GM23338 (cell line): ENCODE results near the gene GPR146. TPM values are rescaled to one million over a fixed set of nuclear protein-coding genes. Genes with fewer than 3 reads are reported as not detected.

Source experiments
- ATAC-seq: fragments of 200-7000 bp; cut with Tn5 transposase; 3 replicates; pipeline ENCODE4 v1.9.1; 2020
- DNase-seq: peaks from one replicate; pipeline ENCODE4 v3.0.0-alpha.2; 2015; ENCODE audit warnings: low spot score
- H2AFZ ChIP-seq: fragments of 200-600 bp; sonication (generic); 2 replicates; pipeline ENCODE4 v1.8.0; 2016; ENCODE audit warnings: antibody characterized with exemption, mild to moderate bottlenecking, moderate library complexity
- H3F3A ChIP-seq: fragments of 200-600 bp; sonication (generic); replicated peaks from 2 replicates; pipeline ENCODE4 v1.8.0; 2017; ENCODE audit warnings: antibody characterized with exemption, mixed run types, low read depth
- H3K27ac ChIP-seq: fragments of 200-600 bp; sonication (generic); 2 replicates; pipeline ENCODE4 v1.6.1; 2016; ENCODE audit warnings: low read depth
- H3K27me3 ChIP-seq: fragments of 200-600 bp; sonication (generic); 2 replicates; pipeline ENCODE4 v1.8.0; 2016; ENCODE audit warnings: mild to moderate bottlenecking, mixed run types, moderate library complexity; ENCODE audit not compliant: insufficient read depth
- H3K36me3 ChIP-seq: fragments of 200-600 bp; sonication (generic); 2 replicates; pipeline ENCODE4 v1.8.0; 2016; ENCODE audit warnings: mild to moderate bottlenecking; ENCODE audit not compliant: insufficient read depth
- H3K4me1 ChIP-seq: fragments of 200-600 bp; sonication (generic); 2 replicates; pipeline ENCODE4 v1.8.0; 2016; ENCODE audit warnings: mild to moderate bottlenecking, moderate library complexity; ENCODE audit not compliant: insufficient read depth
- H3K4me2 ChIP-seq: fragments of 200-600 bp; sonication (generic); 2 replicates; pipeline ENCODE4 v1.7.1; 2017; ENCODE audit warnings: mixed run types
- H3K4me3 ChIP-seq: fragments of 200-600 bp; sonication (generic); 2 replicates; pipeline ENCODE4 v1.6.1; 2016; ENCODE audit warnings: mixed run types
- H3K79me2 ChIP-seq: fragments of 200-600 bp; sonication (generic); replicated peaks from 2 replicates; pipeline ENCODE4 v1.8.0; 2017; ENCODE audit warnings: mild to moderate bottlenecking; ENCODE audit not compliant: insufficient read depth
- H3K9me2 ChIP-seq: fragments of 200-600 bp; sonication (generic); 2 replicates; pipeline ENCODE4 v1.8.0; 2017; ENCODE audit not compliant: insufficient read depth
- H4K20me1 ChIP-seq: fragments of 200-600 bp; sonication (generic); replicated peaks from 2 replicates; pipeline ENCODE4 v1.8.0; 2017; ENCODE audit warnings: mild to moderate bottlenecking; ENCODE audit not compliant: insufficient read depth
- H3K27ac Mint-ChIP-seq: 2 replicates; pipeline ENCODE4 v1.8.0; 2020; ENCODE audit warnings: inconsistent platforms, mild to moderate bottlenecking, moderate library complexity, mixed read lengths
- H3K27me3 Mint-ChIP-seq: 3 replicates; pipeline ENCODE4 v1.8.0; 2022; ENCODE audit warnings: low read depth, mild to moderate bottlenecking, moderate library complexity, mixed read lengths, inconsistent platforms; ENCODE audit not compliant: insufficient read depth, poor library complexity
- H3K36me3 Mint-ChIP-seq: 3 replicates; pipeline ENCODE4 v1.8.0; 2021; ENCODE audit warnings: low read depth, mild to moderate bottlenecking, inconsistent platforms, moderate library complexity, mixed read lengths
- H3K4me1 Mint-ChIP-seq: 3 replicates; pipeline ENCODE4 v1.8.0; 2020; ENCODE audit warnings: mild to moderate bottlenecking, inconsistent platforms, mixed read lengths
- H3K4me3 Mint-ChIP-seq: 3 replicates; pipeline ENCODE4 v1.8.0; 2021; ENCODE audit warnings: moderate library complexity, mild to moderate bottlenecking, inconsistent platforms, mixed read lengths
- H3K9me3 Mint-ChIP-seq: 3 replicates; pipeline ENCODE4 v1.8.0; 2020; ENCODE audit warnings: moderate library complexity, mild to moderate bottlenecking, inconsistent platforms, mixed read lengths
- CREB1 ChIP-seq: fragments of 250-450 bp; sonication (Bioruptor Pico); IDR thresholded peaks from 2 replicates; pipeline ENCODE4 v1.5.0; 2020; ENCODE audit warnings: low read depth, mild to moderate bottlenecking, moderate library complexity
- CTCF ChIP-seq, 2 experiments: fragments of 200-600 bp in 1 of 2; sonication (generic) in 1 of 2; conservative IDR thresholded peaks; 2 replicates each; pipeline versions ENCODE4 v1.5.1 to v1.6.1; 2016 to 2017; ENCODE audit warnings: antibody characterized with exemption in 2 of 2, low read depth in 2 of 2, mild to moderate bottlenecking in 2 of 2, moderate library complexity in 1 of 2
- EZH2 ChIP-seq: fragments of 200-600 bp; sonication (generic); IDR thresholded peaks from one replicate; pipeline ENCODE4 v1.8.0; 2017; ENCODE audit warnings: antibody characterized with exemption, mild to moderate bottlenecking, low read depth; ENCODE audit not compliant: unreplicated experiment
- JUNB ChIP-seq: IDR thresholded peaks from one replicate; pipeline ENCODE4 v1.6.1; 2016; ENCODE audit warnings: antibody characterized with exemption; ENCODE audit not compliant: unreplicated experiment
- NANOG ChIP-seq: IDR thresholded peaks from 2 replicates; pipeline ENCODE4 v1.6.1; 2016; ENCODE audit warnings: antibody characterized with exemption, borderline replicate concordance
- POLR2AphosphoS5 ChIP-seq: IDR thresholded peaks from 2 replicates; pipeline ENCODE4 v1.6.1; 2016; ENCODE audit warnings: antibody characterized with exemption, low read depth
- STAT1 ChIP-seq: IDR thresholded peaks from one replicate; pipeline ENCODE4 v1.6.1; 2016; ENCODE audit warnings: antibody characterized with exemption; ENCODE audit not compliant: unreplicated experiment
- ZNF114 ChIP-seq: fragments of 250-450 bp; sonication (Bioruptor Pico); IDR thresholded peaks from 2 replicates; pipeline ENCODE4 v1.5.0; 2020; ENCODE audit warnings: mild to moderate bottlenecking, moderate library complexity
- ZNF331 ChIP-seq: fragments of 250-450 bp; sonication (Bioruptor Pico); IDR thresholded peaks from 2 replicates; pipeline ENCODE4 v1.5.0; 2020; ENCODE audit warnings: low read depth, mild to moderate bottlenecking, moderate library complexity
- ZNF462 ChIP-seq: fragments of 250-450 bp; sonication (Bioruptor Pico); IDR thresholded peaks from 2 replicates; pipeline ENCODE4 v1.5.0; 2020; ENCODE audit warnings: mild to moderate bottlenecking, moderate library complexity
- polyA plus RNA-seq: library from polyadenylated mRNA; unstranded; fragments of >200 nt; fragmentation: Nextera tagmentation; extraction: Ambion mirVana; gene quantifications from 2 replicates; pipeline ENCODE4 v1.2.1, GENCODE V29; 2016
- total RNA-seq: library from RNA; depleted of rRNA; stranded (reverse); fragments of >200 nt; shearing (Covaris generic); gene quantifications from 2 replicates; pipeline ENCODE4 v1.2.3, GENCODE V29; 2014

Gene GPR146
- total and polyA plus RNA-seq, 2 experiments from 2014 or later, result 0.28 to 0.37 TPM

GRCh38 chr7:1063361-1063760 is 19.0 kb downstream of the GPR146 start:
- Histone ChIP-seq H3K27ac (no peak overlapping the region), H3K4me3 (no peak overlapping the region), H3K4me2 (no peak overlapping the region), H4K20me1 (peaks cover 8% of the 10 kb centered on the region; the same call in 1 of the 2 replicates), H2AFZ (no peak overlapping the region), H3K4me1 (peaks cover 9% of the 10 kb centered on the region; the same call in 1 of the 2 replicates), H3K27me3 (no peaks in the 10 kb centered on the region), H3K79me2 (0 out of 2 replicates have a peak, but pooled peaks cover 7% of the 10 kb centered on the region), H3K9me2 (no peaks in the 10 kb centered on the region), H3K36me3 (no peaks in the 10 kb centered on the region), H3F3A (0 out of 2 replicates have a peak, but pooled peaks cover 8% of the 10 kb centered on the region)
- TF ChIP-seq EZH2 (no peak), ZNF462 (CRISPR knock-in tag) (no peak), POLR2AphosphoS5 (no peak), CREB1 (CRISPR knock-in tag) (no peak)
- DNase-seq, result no peak
- no peak overlapping the region for H3K4me3 Mint-ChIP-seq
- no peak for ATAC-seq
- H3K27me3 Mint-ChIP-seq, result peaks cover 7% of the 10 kb centered on the region
- peaks cover 24% of the 10 kb centered on the region for H3K4me1 Mint-ChIP-seq
- H3K36me3 Mint-ChIP-seq, result peaks cover 4% of the 10 kb centered on the region; the same call in 1 of the 3 replicates
- no peak overlapping the region for H3K27ac Mint-ChIP-seq
- H3K9me3 Mint-ChIP-seq, result no peaks in the 10 kb centered on the region

GRCh38 chr7:1064581-1064980 is 20.2 kb downstream of the GPR146 start:
- 0 out of 2 replicates have a peak, but pooled peaks cover 7% of the 10 kb centered on the region for H3K79me2 ChIP-seq
- Mint-ChIP-seq H3K4me1 (peaks cover 20% of the 10 kb centered on the region), H3K36me3 (peaks cover 5% of the 10 kb centered on the region), H3K27me3 (peaks cover 9% of the 10 kb centered on the region), H3K9me3 (peaks cover 7% of the 10 kb centered on the region; the same call in 1 of the 3 replicates), H3K4me3 (no peak overlapping the region), H3K27ac (no peak overlapping the region)
- H3K36me3 ChIP-seq, result no peaks in the 10 kb centered on the region
- H3K9me2 ChIP-seq, result no peaks in the 10 kb centered on the region
- ATAC-seq, result no peak
- H3K27me3 ChIP-seq, result no peaks in the 10 kb centered on the region
- peaks cover 9% of the 10 kb centered on the region; the same call in 1 of the 2 replicates for H3K4me1 ChIP-seq
- H3K27ac ChIP-seq, result no peak overlapping the region
- H4K20me1 ChIP-seq, result no peaks in the 10 kb centered on the region
- H3F3A ChIP-seq, result 0 out of 2 replicates have a peak, but pooled peaks cover 5% of the 10 kb centered on the region
- no peak for DNase-seq
- no peak overlapping the region for H2AFZ ChIP-seq
- H3K4me3 ChIP-seq, result no peak overlapping the region
- H3K4me2 ChIP-seq, result no peak overlapping the region
- TF ChIP-seq CTCF (conservative IDR thresholded peaks at IDR 0.05; ENCODE audit: low read depth in 2 of 2), result no peak
- no peak for TF ChIP-seq JUNB
- TF ChIP-seq POLR2AphosphoS5, result no peak
- TF ChIP-seq STAT1, result no peak
- no peak for TF ChIP-seq NANOG
- TF ChIP-seq ZNF331, result no peak
- no peak for TF ChIP-seq ZNF114 (CRISPR knock-in tag)
